Dermis microvascular lymphatic vessel endothelial cell (primary cell): ENCODE measurements around the gene CCNDBP1. TPM values are rescaled to one million over a fixed set of nuclear protein-coding genes. Genes with fewer than 3 reads are reported as not detected.

Experiments used
- DNase-seq, 2 donors: peaks; one replicate each; pipeline versions ENCODE4 v3.0.0 to v3.0.0-alpha.2; 2010; ENCODE audit warnings: low read depth in 2 of 2
- total RNA-seq: library from RNA; depleted of rRNA; stranded (reverse); fragments of >200 nt; gene quantifications from 2 replicates; pipeline ENCODE4 v1.2.1, GENCODE V29; 2014

The CCNDBP1 gene
- total RNA-seq, 1 donor from 2014 or later, result 75.9 TPM

- DNase-seq, result no peak
These were observed 57.9 kb downstream of the CCNDBP1 start for GRCh38 chr15:43243020-43243645.

- DNase-seq, result no peak
These were observed 58.9 kb downstream of the CCNDBP1 start for GRCh38 chr15:43244092-43244491.

GRCh38 chr15:43246261-43246774 is 61.1 kb downstream of the CCNDBP1 start:
- no peak for DNase-seq

Other genes starting within 250 kb of the CCNDBP1 start
- 19.5 and 21.3 TPM in 2 replicates for gene UBR1, start 79.4 kb upstream of the CCNDBP1 start, total RNA-seq
- 11.4 and 12.7 TPM in 2 replicates for gene TMEM62, start 51.8 kb upstream of the CCNDBP1 start, total RNA-seq
- gene EPB42, start 35.6 kb downstream of the CCNDBP1 start, total RNA-seq, result not detected in 2 replicates
- not detected in 2 replicates for gene TGM5, start 81.5 kb downstream of the CCNDBP1 start, total RNA-seq
- gene TGM7, start 116.9 kb downstream of the CCNDBP1 start, total RNA-seq, result not detected in 2 replicates
- gene LCMT2, start 145.2 kb downstream of the CCNDBP1 start, total RNA-seq, result 2.8 and 6.1 TPM in 2 replicates
- gene ZSCAN29, start 185.6 kb downstream of the CCNDBP1 start, total RNA-seq, result 12.6 and 12.8 TPM in 2 replicates
- 8.3 and 8.5 TPM in 2 replicates for gene TUBGCP4, start 185.7 kb downstream of the CCNDBP1 start, total RNA-seq